H1 (cell line): ENCODE measurements around the gene ADAD2. TPM values are rescaled to one million over a fixed set of nuclear protein-coding genes. Genes with fewer than 3 reads are reported as not detected.

ENCODE experiments used
- CTCF ChIA-PET: fragments of 300-600 bp; sonication (Branson Sonifier 250); formaldehyde crosslinking; loops from one replicate; lab custom pipeline; 2021; ENCODE audit not compliant: partially characterized antibody; lab: Charles Lee
- POLR2A ChIA-PET: fragments of 300-600 bp; sonication (Branson Sonifier 250); formaldehyde crosslinking; loops from one replicate; lab custom pipeline; 2021; ENCODE audit warnings: inconsistent platforms; ENCODE audit not compliant: partially characterized antibody; lab: Charles Lee
- DNase-seq, 2 experiments: peaks; one replicate each; pipeline versions ENCODE4 v3.0.0 to v3.0.0-alpha.2; 2010 to 2022; ENCODE audit warnings: low spot score in 2 of 2, low read depth in 1 of 2, mixed read lengths in 1 of 2
- FAIRE-seq: peaks from 2 replicates; lab custom pipeline; 2011; peaks lifted over from hg19 to GRCh38; lab: Jason Lieb, UNC
- H2AFZ ChIP-seq: 2 replicates; pipeline ENCODE4 v1.8.1; 2012; ENCODE audit warnings: low read length, inconsistent platforms
- H2AK5ac ChIP-seq: 2 replicates; pipeline ENCODE4 v1.6.1; 2013; ENCODE audit warnings: low read depth, low read length
- H2BK120ac ChIP-seq: replicated peaks from 2 replicates; pipeline ENCODE3; 2013; ENCODE audit warnings: low read depth, low read length, inconsistent platforms
- H2BK12ac ChIP-seq: 2 replicates; pipeline ENCODE4 v1.6.1; 2013; ENCODE audit warnings: low read depth, low read length
- H2BK15ac ChIP-seq: 2 replicates; pipeline ENCODE4 v1.6.1; 2013; ENCODE audit warnings: low read length
- H2BK20ac ChIP-seq: 2 replicates; pipeline ENCODE4 v1.6.1; 2013; ENCODE audit warnings: low read length
- H2BK5ac ChIP-seq: 2 replicates; pipeline ENCODE4 v1.6.1; 2013; ENCODE audit warnings: low read depth, low read length
- H3K14ac ChIP-seq: 2 replicates; pipeline ENCODE4 v1.6.1; 2013; ENCODE audit warnings: inconsistent platforms; ENCODE audit not compliant: insufficient read length
- H3K18ac ChIP-seq: 2 replicates; pipeline ENCODE4 v1.6.1; 2013; ENCODE audit warnings: low read length; ENCODE audit errors: extremely low read depth
- H3K23ac ChIP-seq: 2 replicates; pipeline ENCODE4 v1.6.1; 2013; ENCODE audit warnings: inconsistent platforms; ENCODE audit not compliant: insufficient read length
- H3K23me2 ChIP-seq: 2 replicates; pipeline ENCODE4 v1.6.1; 2013; ENCODE audit warnings: low read depth, low read length
- H3K27ac ChIP-seq: 2 replicates; pipeline ENCODE4 v1.6.1; 2011; ENCODE audit warnings: low read depth, low read length, inconsistent platforms
- H3K27me3 ChIP-seq, 4 experiments: replicated peaks in 1 of 4; 1 replicate in 1 of 4; 2 replicates in 3 of 4; pipeline versions ENCODE4 v1.6.1 to v1.8.1; 2011 to 2013; ENCODE audit warnings: low read length in 3 of 4, mild to moderate bottlenecking in 3 of 4, inconsistent platforms in 2 of 4, mixed read lengths in 2 of 4, moderate library complexity in 1 of 4; ENCODE audit not compliant: control insufficient read depth in 3 of 4, insufficient read depth in 3 of 4; ENCODE audit errors: extremely low read depth in 1 of 4
- H3K36me3 ChIP-seq, 4 experiments: 2 replicates each; pipeline versions ENCODE4 v1.6.1 to v1.8.1; 2011 to 2013; ENCODE audit warnings: mild to moderate bottlenecking in 4 of 4, low read length in 3 of 4, moderate library complexity in 2 of 4, control low read depth in 1 of 4, inconsistent platforms in 1 of 4; ENCODE audit not compliant: insufficient read depth in 4 of 4, control insufficient read depth in 2 of 4
- H3K4ac ChIP-seq: replicated peaks from 2 replicates; pipeline ENCODE3; 2013; ENCODE audit warnings: low read length, low read depth, mixed read lengths, inconsistent platforms; ENCODE audit not compliant: insufficient read length
- H3K4me1 ChIP-seq, 4 experiments: replicated peaks in 1 of 4; 1 replicate in 1 of 4; 2 replicates in 3 of 4; pipeline versions ENCODE4 v1.6.1 to v1.8.1; 2011 to 2013; ENCODE audit warnings: low read length in 3 of 4, inconsistent platforms in 2 of 4, mixed read lengths in 1 of 4; ENCODE audit not compliant: insufficient read depth in 4 of 4, control insufficient read depth in 3 of 4
- H3K4me2 ChIP-seq, 2 experiments: 2 replicates each; pipeline versions ENCODE4 v1.6.1 to v1.8.1; 2011 to 2013; ENCODE audit warnings: low read depth in 2 of 2, low read length in 2 of 2, control low read depth in 1 of 2, inconsistent platforms in 1 of 2, mild to moderate bottlenecking in 1 of 2; ENCODE audit not compliant: insufficient read depth in 1 of 2
- H3K4me3 ChIP-seq, 4 experiments: fragments of 200-600, 300-600 bp in 1 of 4; sonication (generic), shearing (Covaris generic), sonication (Bioruptor Twin) in 1 of 4; 2 replicates each; pipeline versions ENCODE4 v1.5.1 to v1.8.1; 2011 to 2016; ENCODE audit warnings: low read length in 4 of 4, low read depth in 3 of 4, control low read depth in 2 of 4, inconsistent platforms in 2 of 4, mild to moderate bottlenecking in 2 of 4, mixed read lengths in 1 of 4, moderate library complexity in 1 of 4; ENCODE audit not compliant: insufficient read depth in 2 of 4; ENCODE audit errors: extremely low read depth in 1 of 4
- H3K56ac ChIP-seq: replicated peaks from 2 replicates; pipeline ENCODE3; 2013; ENCODE audit warnings: low read depth, mild to moderate bottlenecking, mixed read lengths, low read length, inconsistent platforms; ENCODE audit not compliant: insufficient read length
- H3K79me1 ChIP-seq: 2 replicates; pipeline ENCODE4 v1.6.1; 2013; ENCODE audit warnings: low read depth, low read length, control low read depth
- H3K79me2 ChIP-seq, 2 experiments: 2 replicates each; pipeline versions ENCODE4 v1.6.1 to v1.8.1; 2012 to 2013; ENCODE audit warnings: low read length in 2 of 2, mild to moderate bottlenecking in 2 of 2, inconsistent platforms in 1 of 2; ENCODE audit not compliant: insufficient read depth in 2 of 2, control insufficient read depth in 1 of 2
- H3K9ac ChIP-seq, 4 experiments: replicated peaks in 1 of 4; 1 replicate in 1 of 4; 2 replicates in 3 of 4; pipeline versions ENCODE4 v1.6.1 to v1.8.1; 2011 to 2013; ENCODE audit warnings: low read depth in 3 of 4, low read length in 3 of 4, control low read depth in 2 of 4, mild to moderate bottlenecking in 2 of 4, moderate library complexity in 2 of 4, inconsistent platforms in 1 of 4; ENCODE audit errors: extremely low read depth in 1 of 4
- H3K9me3 ChIP-seq, 2 experiments: 2 replicates each; pipeline versions ENCODE4 v1.6.1 to v1.8.1; 2012 to 2013; ENCODE audit warnings: mild to moderate bottlenecking in 2 of 2, moderate library complexity in 2 of 2, control low read depth in 1 of 2, inconsistent platforms in 1 of 2, low read depth in 1 of 2, low read length in 1 of 2, mixed read lengths in 1 of 2; ENCODE audit not compliant: insufficient read depth in 2 of 2
- H4K20me1 ChIP-seq, 2 experiments: replicated peaks in 1 of 2; 2 replicates each; pipeline versions ENCODE3 to v1.8.1; 2011 to 2013; ENCODE audit warnings: inconsistent platforms in 2 of 2, low read length in 2 of 2, mild to moderate bottlenecking in 1 of 2; ENCODE audit not compliant: insufficient read depth in 2 of 2, control insufficient read depth in 1 of 2
- H4K5ac ChIP-seq: 2 replicates; pipeline ENCODE4 v1.6.1; 2013; ENCODE audit warnings: low read length, low read depth, mixed read lengths, inconsistent platforms; ENCODE audit not compliant: insufficient read length
- H4K8ac ChIP-seq: 2 replicates; pipeline ENCODE4 v1.8.0; 2013; ENCODE audit warnings: mild to moderate bottlenecking, moderate library complexity, low read length, inconsistent platforms; ENCODE audit not compliant: insufficient read depth; ENCODE audit errors: extremely low read depth
- H4K91ac ChIP-seq: replicated peaks from 2 replicates; pipeline ENCODE3; 2013; ENCODE audit warnings: low read length, mixed read lengths, inconsistent platforms; ENCODE audit not compliant: insufficient read length
- KDM1A ChIP-seq: fragments of 200-600, 300-600 bp; sonication (generic); IDR thresholded peaks from 2 replicates; pipeline ENCODE4 v1.7.1; 2016; ENCODE audit warnings: mild to moderate bottlenecking, low read length, borderline replicate concordance
- MAFK ChIP-seq: IDR thresholded peaks from 2 replicates; pipeline ENCODE4 v1.6.1; 2012; ENCODE audit warnings: low read depth, mild to moderate bottlenecking, improper control_type of control experiment, low read length
- WGBS, 2 experiments: shearing (Covaris generic) in 1 of 2; methylation state at CpG; one replicate each; pipeline versions ENCODE4 v1.1.6 to v1.1.7; 2013 to 2015; ENCODE audit warnings: low lambda C conversion rate in 2 of 2, mixed read lengths in 2 of 2, inconsistent platforms in 1 of 2, low coverage in 1 of 2, missing lambda C conversion rate in 1 of 2; ENCODE audit not compliant: insufficient replicate concordance in 2 of 2, insufficient coverage in 1 of 2, insufficient read length in 1 of 2; ENCODE audit errors: extremely low coverage in 1 of 2, missing lambda C conversion rate in 1 of 2; 5-methylcytosine and 5-hydroxymethylcytosine counted together
- polyA plus RNA-seq, 7 experiments: library from polyadenylated mRNA; depleted of rRNA in 3 of 7; stranded (reverse) in 5 of 7; unstranded in 2 of 7; fragments of >200 nt in 5 of 7; fragments of 200-250 nt in 2 of 7; gene quantifications; 1 replicate in 5 of 7; 2 replicates in 1 of 7; 4 replicates in 1 of 7; pipeline versions ENCODE4 v1.2.1 to v1.2.3, GENCODE V29; 2011 to 2013; ENCODE audit warnings: missing spikeins in 2 of 7, mixed read lengths in 2 of 7
- total RNA-seq: library from RNA; stranded (reverse); fragmentation: NEBNext Ultra II Directional; extraction: Animal tissue kit (Norgen Biotek cat#: 25700); gene quantifications from 2 replicates; pipeline ENCODE4 v1.2.1, GENCODE V29; 2021

The ADAD2 gene
- total and polyA plus RNA-seq, 2 of the 8 experiments (the other 6 are each of a cell fraction or from before 2014, with no cell fraction given) = 1.2 to 1.3 TPM

DNA sequence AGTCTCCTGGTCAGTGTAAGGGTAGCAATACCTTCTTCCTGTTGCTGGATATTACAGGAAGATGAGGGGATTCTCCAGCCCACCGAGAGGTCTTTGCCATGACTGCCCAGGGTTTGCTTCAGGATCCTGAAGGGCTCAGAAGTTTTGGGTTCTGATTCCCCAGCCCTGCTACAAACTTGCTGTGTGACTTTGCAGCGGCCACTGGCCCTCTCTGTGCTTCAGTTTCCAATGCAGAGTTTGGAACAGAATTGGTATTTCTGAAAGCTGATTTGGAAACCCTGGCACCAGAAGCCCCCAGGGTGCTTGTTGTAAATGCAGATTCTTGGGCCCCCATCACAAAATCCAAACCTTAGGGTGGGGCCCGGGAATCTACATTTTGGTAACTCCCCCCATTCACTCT lies 34.2 kb downstream of the ADAD2 start:
- no peaks in the 10 kb centered on the region for H3K9me3 ChIP-seq
- H3K79me2 ChIP-seq = no peaks in the 10 kb centered on the region
- H3K4ac ChIP-seq = no peak overlapping the region
- H4K20me1 ChIP-seq = no peaks in the 10 kb centered on the region
- no peak overlapping the region for H3K27ac ChIP-seq
- H4K91ac ChIP-seq = no peak overlapping the region
- H3K79me1 ChIP-seq = no peaks in the 10 kb centered on the region
- no peak overlapping the region for H3K4me3 ChIP-seq
- WGBS, 2 experiments = 96% methylated on average over 3 of the region's 3 CpGs; no CpG with 5 or more reads in 1 of the 2 experiments
- H3K56ac ChIP-seq = no peak overlapping the region
- no peak overlapping the region for H3K9ac ChIP-seq
- H2BK15ac ChIP-seq = no peak overlapping the region
- no peak overlapping the region for H2BK120ac ChIP-seq
- H3K4me2 ChIP-seq = no peak overlapping the region
- POLR2A ChIA-PET = no interaction called here
- no peak overlapping the region for H2AFZ ChIP-seq
- no peak overlapping the region for H3K23ac ChIP-seq
- H3K23me2 ChIP-seq = no peaks in the 10 kb centered on the region
- no peak overlapping the region for H4K5ac ChIP-seq
- peaks cover 0 to 12% (median 6%) of the 10 kb centered on the region in 4 experiments; a peak in 6 of 7 replicates for H3K4me1 ChIP-seq
- no peak overlapping the region for H2AK5ac ChIP-seq
- DNase-seq = no peak
- H3K27me3 ChIP-seq = no peaks in the 10 kb centered on the region
- H4K8ac ChIP-seq = no peak overlapping the region
- FAIRE-seq = no peak
- CTCF ChIA-PET = interaction anchor here (1.9 kb wide), 1 partner anchor 36 kb away, joined by 6 read pairs; no protein-coding TSS in a partner anchor
- no peak overlapping the region for H2BK5ac ChIP-seq
- H2BK20ac ChIP-seq = no peak overlapping the region
- no peak overlapping the region for H3K18ac ChIP-seq
- TF ChIP-seq MAFK (no peak), KDM1A (peak; percentile 64; the same call in 1 of the 2 replicates)
- H3K14ac ChIP-seq = no peak overlapping the region
- H3K36me3 ChIP-seq = no peaks in the 10 kb centered on the region
- H2BK12ac ChIP-seq = no peak overlapping the region
